ENCODE results near the gene OR10S1. TPM values are rescaled to one million over a fixed set of nuclear protein-coding genes. Genes with fewer than 3 reads are reported as not detected.

The OR10S1 gene
- total RNA-seq, 1 donor from 2014 or later: not detected

- DNase-seq (ENCODE audit: extremely low spot score in 2 of 2): no peak
- TF ChIP-seq CTCF (IDR thresholded peaks at IDR 0.05): no peak
- no peak for TF ChIP-seq POLR2A (IDR thresholded peaks at IDR 0.05)
- no peak for TF ChIP-seq POLR2AphosphoS5 (IDR thresholded peaks at IDR 0.05; ENCODE audit: insufficient read depth in 1 of 2, low read depth in 1 of 2)
- Histone ChIP-seq H3K27me3 (no peaks in the 10 kb centered on the region), H3K4me1 (no peaks in the 10 kb centered on the region), H3K4me3 (no peak overlapping the region), H3K9me3 (no peaks in the 10 kb centered on the region), H3K36me3 (no peaks in the 10 kb centered on the region), H3K27ac (no peak overlapping the region)
- intact Hi-C loops (cut with DNase I): no loop called here
These were observed 1.7 kb upstream of the OR10S1 start for GRCh38 chr11:123979311-123979710.

DNA sequence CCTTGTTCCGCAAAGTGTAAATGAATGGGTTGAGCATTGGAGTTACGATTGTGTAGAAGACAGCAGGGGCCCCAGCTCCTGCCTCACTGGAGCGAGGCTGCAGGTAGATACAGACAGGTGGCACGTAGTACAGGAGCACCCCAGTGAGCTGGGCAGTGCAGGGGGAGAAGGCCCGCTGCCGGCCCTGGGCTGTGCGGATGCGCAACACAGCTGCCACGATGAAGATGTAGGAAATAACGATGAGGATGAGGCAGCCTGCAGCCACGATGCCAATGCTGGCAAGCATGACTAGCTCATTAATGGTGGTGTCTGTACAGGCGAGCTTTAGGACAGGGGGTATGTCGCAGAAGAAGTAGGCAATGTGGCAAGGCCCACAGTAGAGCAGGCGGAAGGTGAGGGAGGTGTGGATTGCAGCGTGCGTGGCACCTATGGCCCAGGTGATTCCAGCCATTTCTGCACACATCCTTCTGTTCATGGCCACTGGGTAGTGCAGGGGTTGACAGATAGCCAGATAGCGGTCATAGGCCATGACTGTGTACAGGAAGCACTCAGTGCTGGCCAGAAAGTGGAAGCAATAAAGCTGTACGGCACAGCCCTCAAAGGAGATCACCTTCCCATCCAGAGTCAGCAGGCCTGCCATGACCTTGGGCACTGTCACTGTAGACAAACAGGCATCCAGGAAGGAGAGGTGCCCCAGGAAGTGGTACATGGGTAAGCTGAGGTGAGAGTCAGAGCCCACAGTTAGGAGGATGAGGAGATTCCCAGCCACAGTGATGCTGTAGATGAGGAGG, 616 bp downstream of the OR10S1 start:
- Histone ChIP-seq H3K36me3 (no peaks in the 10 kb centered on the region), H3K9me3 (no peaks in the 10 kb centered on the region), H3K4me1 (no peaks in the 10 kb centered on the region), H3K27me3 (no peaks in the 10 kb centered on the region), H3K4me3 (no peak overlapping the region), H3K27ac (no peak overlapping the region)
- intact Hi-C loops (cut with DNase I): no loop called here
- DNase-seq (ENCODE audit: extremely low spot score in 2 of 2): no peak
- TF ChIP-seq POLR2AphosphoS5 (IDR thresholded peaks at IDR 0.05; ENCODE audit: insufficient read depth in 1 of 2, low read depth in 1 of 2): no peak
- no peak for TF ChIP-seq POLR2A (IDR thresholded peaks at IDR 0.05)
- no peak for TF ChIP-seq CTCF (IDR thresholded peaks at IDR 0.05)

DNA sequence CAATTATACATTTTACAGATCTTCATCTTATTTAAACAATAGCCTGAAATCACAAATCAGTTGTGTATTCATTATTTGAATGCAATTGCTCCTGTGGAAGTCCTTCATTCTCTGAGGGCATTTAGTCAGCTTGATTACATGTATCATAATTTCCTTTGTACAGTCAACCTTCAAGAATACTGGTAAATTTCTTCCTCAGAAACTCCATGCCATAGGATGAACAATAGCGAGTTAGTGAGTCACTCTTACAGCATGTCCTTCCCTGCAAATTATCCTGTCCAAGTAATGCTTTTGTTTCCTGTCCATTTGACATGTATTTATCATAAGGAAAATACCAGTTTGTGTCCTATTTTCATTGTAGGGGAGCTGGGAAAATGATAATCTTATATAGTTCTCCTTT, 3.8 kb downstream of the OR10S1 start:
- no peak for TF ChIP-seq POLR2A (IDR thresholded peaks at IDR 0.05)
- no peak for TF ChIP-seq POLR2AphosphoS5 (IDR thresholded peaks at IDR 0.05; ENCODE audit: insufficient read depth in 1 of 2, low read depth in 1 of 2)
- TF ChIP-seq CTCF (IDR thresholded peaks at IDR 0.05): no peak
- no peaks in the 10 kb centered on the region for H3K27me3 ChIP-seq
- H3K9me3 ChIP-seq: no peaks in the 10 kb centered on the region
- intact Hi-C loops (cut with DNase I): no loop called here
- no peaks in the 10 kb centered on the region for H3K36me3 ChIP-seq
- DNase-seq (ENCODE audit: extremely low spot score in 2 of 2): no peak
- no peak overlapping the region for H3K4me3 ChIP-seq
- no peak overlapping the region for H3K27ac ChIP-seq
- H3K4me1 ChIP-seq: no peaks in the 10 kb centered on the region

- DNase-seq (ENCODE audit: extremely low spot score in 2 of 2): no peak
- H3K27me3 ChIP-seq: no peaks in the 10 kb centered on the region
- intact Hi-C loops (cut with DNase I): no loop called here
- H3K9me3 ChIP-seq: no peaks in the 10 kb centered on the region
- H3K4me3 ChIP-seq: no peak overlapping the region
- TF ChIP-seq CTCF (IDR thresholded peaks at IDR 0.05) (no peak), POLR2AphosphoS5 (IDR thresholded peaks at IDR 0.05; ENCODE audit: insufficient read depth in 1 of 2, low read depth in 1 of 2) (no peak), POLR2A (IDR thresholded peaks at IDR 0.05) (no peak)
- no peak overlapping the region for H3K27ac ChIP-seq
- H3K4me1 ChIP-seq: no peaks in the 10 kb centered on the region
- H3K36me3 ChIP-seq: no peaks in the 10 kb centered on the region
These were observed 20.8 kb downstream of the OR10S1 start for GRCh38 chr11:123956752-123957151.

DNA sequence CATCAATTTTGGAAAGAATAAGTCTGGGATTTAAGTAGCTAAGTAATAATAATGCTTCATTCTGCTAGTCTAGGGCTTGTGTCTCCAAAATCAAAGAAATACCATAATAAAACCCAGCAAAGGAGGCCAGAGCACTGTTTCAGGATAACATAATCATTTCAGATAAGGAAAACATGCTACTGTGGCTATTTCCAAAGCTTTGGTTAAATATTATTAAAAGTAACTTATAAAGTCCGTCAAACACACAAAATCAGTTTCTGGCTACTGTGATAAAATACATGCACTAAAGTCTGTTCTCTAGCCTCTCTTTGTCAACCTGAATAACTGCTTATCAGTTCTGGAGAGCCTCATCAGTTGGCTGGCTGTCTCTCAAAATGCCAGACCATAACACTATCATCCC, 32.4 kb downstream of the OR10S1 start:
- no peak for TF ChIP-seq CTCF (IDR thresholded peaks at IDR 0.05)
- TF ChIP-seq POLR2AphosphoS5 (IDR thresholded peaks at IDR 0.05; ENCODE audit: insufficient read depth in 1 of 2, low read depth in 1 of 2): no peak
- no peak for TF ChIP-seq POLR2A (IDR thresholded peaks at IDR 0.05)
- no peak overlapping the region for H3K27ac ChIP-seq
- H3K9me3 ChIP-seq: no peaks in the 10 kb centered on the region
- intact Hi-C loops (cut with DNase I): no loop called here
- H3K27me3 ChIP-seq: no peaks in the 10 kb centered on the region
- H3K36me3 ChIP-seq: no peaks in the 10 kb centered on the region
- DNase-seq (ENCODE audit: extremely low spot score in 2 of 2): no peak
- H3K4me3 ChIP-seq: no peak overlapping the region
- no peaks in the 10 kb centered on the region for H3K4me1 ChIP-seq
